Measurements from ENCODE around the gene CRYBG3.

DNA sequence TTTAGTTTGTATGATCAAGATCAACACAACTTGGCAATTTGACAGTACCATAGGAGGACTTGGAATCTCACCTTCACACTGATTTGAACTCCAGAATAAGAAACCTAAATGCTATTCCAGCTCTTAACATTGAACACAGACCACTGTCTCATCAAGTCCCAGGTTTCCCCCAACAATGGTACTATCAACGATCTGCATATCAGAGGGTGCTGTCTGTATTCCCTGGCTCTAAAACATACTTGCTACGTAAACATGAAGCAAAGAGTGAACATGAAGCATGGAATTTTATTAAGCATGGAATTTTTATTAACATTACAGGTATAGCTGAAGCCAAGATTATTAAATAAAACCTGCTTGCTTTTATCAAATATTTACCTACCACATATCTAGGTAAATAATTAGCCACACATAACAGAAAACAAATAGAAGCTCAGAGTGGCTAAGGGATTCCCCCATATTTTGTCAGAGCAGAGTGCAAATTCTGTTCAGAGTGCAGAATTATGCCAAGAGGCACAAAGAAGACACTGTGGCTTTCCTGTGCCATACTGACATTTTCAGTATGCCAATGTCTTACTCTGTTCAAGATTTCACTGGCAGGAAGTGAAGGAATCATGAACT lies 172.6 kb downstream of the CRYBG3 start:
- TF ChIP-seq, protein P1, sequence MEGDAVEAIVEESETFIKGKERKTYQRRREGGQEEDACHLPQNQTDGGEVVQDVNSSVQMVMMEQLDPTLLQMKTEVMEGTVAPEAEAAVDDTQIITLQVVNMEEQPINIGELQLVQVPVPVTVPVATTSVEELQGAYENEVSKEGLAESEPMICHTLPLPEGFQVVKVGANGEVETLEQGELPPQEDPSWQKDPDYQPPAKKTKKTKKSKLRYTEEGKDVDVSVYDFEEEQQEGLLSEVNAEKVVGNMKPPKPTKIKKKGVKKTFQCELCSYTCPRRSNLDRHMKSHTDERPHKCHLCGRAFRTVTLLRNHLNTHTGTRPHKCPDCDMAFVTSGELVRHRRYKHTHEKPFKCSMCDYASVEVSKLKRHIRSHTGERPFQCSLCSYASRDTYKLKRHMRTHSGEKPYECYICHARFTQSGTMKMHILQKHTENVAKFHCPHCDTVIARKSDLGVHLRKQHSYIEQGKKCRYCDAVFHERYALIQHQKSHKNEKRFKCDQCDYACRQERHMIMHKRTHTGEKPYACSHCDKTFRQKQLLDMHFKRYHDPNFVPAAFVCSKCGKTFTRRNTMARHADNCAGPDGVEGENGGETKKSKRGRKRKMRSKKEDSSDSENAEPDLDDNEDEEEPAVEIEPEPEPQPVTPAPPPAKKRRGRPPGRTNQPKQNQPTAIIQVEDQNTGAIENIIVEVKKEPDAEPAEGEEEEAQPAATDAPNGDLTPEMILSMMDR (tag by site-specific recombination; IDR thresholded peaks at IDR 0.05), result no peak
- no peak for TF ChIP-seq ZBTB26 (tag by site-specific recombination; optimal IDR thresholded peaks at IDR 0.05)
- TF ChIP-seq, protein P2, sequence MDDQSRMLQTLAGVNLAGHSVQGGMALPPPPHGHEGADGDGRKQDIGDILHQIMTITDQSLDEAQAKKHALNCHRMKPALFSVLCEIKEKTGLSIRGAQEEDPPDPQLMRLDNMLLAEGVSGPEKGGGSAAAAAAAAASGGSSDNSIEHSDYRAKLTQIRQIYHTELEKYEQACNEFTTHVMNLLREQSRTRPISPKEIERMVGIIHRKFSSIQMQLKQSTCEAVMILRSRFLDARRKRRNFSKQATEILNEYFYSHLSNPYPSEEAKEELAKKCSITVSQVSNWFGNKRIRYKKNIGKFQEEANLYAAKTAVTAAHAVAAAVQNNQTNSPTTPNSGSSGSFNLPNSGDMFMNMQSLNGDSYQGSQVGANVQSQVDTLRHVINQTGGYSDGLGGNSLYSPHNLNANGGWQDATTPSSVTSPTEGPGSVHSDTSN (CRISPR knock-in tag; IDR thresholded peaks at IDR 0.05), result no peak
- no peak for TF ChIP-seq ZFP37 (tag by site-specific recombination; IDR thresholded peaks at IDR 0.05)
- TF ChIP-seq, protein P3, sequence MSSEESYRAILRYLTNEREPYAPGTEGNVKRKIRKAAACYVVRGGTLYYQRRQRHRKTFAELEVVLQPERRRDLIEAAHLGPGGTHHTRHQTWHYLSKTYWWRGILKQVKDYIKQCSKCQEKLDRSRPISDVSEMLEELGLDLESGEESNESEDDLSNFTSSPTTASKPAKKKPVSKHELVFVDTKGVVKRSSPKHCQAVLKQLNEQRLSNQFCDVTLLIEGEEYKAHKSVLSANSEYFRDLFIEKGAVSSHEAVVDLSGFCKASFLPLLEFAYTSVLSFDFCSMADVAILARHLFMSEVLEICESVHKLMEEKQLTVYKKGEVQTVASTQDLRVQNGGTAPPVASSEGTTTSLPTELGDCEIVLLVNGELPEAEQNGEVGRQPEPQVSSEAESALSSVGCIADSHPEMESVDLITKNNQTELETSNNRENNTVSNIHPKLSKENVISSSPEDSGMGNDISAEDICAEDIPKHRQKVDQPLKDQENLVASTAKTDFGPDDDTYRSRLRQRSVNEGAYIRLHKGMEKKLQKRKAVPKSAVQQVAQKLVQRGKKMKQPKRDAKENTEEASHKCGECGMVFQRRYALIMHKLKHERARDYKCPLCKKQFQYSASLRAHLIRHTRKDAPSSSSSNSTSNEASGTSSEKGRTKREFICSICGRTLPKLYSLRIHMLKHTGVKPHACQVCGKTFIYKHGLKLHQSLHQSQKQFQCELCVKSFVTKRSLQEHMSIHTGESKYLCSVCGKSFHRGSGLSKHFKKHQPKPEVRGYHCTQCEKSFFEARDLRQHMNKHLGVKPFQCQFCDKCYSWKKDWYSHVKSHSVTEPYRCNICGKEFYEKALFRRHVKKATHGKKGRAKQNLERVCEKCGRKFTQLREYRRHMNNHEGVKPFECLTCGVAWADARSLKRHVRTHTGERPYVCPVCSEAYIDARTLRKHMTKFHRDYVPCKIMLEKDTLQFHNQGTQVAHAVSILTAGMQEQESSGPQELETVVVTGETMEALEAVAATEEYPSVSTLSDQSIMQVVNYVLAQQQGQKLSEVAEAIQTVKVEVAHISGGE (tag by site-specific recombination; conservative IDR thresholded peaks at IDR 0.05; ENCODE audit: low read depth), result no peak
- TF ChIP-seq, protein P4, sequence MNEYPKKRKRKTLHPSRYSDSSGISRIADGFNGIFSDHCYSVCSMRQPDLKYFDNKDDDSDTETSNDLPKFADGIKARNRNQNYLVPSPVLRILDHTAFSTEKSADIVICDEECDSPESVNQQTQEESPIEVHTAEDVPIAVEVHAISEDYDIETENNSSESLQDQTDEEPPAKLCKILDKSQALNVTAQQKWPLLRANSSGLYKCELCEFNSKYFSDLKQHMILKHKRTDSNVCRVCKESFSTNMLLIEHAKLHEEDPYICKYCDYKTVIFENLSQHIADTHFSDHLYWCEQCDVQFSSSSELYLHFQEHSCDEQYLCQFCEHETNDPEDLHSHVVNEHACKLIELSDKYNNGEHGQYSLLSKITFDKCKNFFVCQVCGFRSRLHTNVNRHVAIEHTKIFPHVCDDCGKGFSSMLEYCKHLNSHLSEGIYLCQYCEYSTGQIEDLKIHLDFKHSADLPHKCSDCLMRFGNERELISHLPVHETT (tag by site-specific recombination; IDR thresholded peaks at IDR 0.05), result no peak
